ENCODE results near the gene SLC13A3. TPM values are rescaled to one million over a fixed set of nuclear protein-coding genes. Genes with fewer than 3 reads are reported as not detected.

The SLC13A3 gene
- polyA plus RNA-seq, 3 donors: 9.0 to 24.9 (median 17.6) TPM

DNA sequence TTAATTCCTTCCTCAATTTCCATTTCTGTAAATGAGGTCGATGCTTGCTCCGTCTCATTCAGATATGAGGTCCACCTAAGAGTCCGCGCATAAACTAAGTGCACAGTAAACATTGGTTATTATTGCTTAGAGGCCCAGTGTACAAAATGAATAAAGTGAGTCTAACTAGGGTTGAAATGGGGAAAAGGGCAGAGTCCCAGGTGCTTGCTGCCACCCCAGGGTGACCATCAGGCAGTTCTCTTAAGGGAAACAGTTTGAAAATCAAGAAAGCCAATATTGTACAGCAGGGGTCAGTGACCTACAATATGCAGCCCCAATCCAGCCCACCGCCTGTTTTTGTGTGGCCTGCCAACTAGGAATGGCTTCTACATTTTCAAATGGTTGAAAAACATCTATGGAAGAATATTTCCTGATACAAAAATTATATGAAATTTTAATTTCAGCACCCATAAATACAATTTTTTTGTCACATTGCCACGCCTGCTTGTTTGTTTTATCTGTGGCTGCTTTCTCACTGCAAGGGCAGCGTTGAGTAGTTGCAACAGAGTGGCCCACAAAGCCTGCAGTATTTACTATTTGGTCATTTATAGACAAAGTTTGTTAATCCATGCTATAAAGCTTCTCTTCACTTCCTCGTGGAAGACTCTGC lies 43.3 kb downstream of the SLC13A3 start:
- no peak for DNase-seq (ENCODE audit: low read depth in 3 of 3, low spot score in 2 of 3)

DNA sequence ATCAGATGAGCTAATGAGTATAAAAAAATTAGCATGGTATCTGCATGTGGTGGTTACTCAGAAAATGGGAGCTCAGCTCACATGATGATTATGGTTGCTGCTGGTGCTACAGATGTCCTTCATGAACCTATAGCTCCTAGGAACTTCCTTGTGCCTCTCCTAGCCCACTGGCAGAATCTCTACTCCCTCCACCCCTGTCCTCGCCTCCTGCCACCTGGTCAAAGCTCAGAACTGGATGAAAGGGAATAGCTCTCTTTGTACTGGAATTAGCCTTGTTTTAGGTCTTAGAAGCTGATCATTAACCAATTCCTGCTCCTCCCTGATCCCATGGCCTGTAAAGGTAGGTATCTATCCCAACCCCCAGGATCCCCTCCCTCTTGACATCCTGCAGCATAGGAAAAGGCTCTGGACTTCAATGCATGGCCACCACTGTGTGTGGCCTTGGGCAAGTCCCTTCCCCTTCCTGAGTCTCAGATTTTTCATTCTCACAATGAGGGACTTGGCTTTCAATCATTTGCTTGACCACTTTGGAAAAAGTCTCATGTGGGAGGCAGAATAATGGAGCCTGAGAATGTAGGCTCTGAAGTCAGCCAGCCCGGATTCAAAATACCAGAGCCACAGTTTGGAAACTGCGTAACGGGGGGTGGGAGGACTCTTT lies 43.9 kb downstream of the SLC13A3 start:
- no peak for DNase-seq (ENCODE audit: low read depth in 3 of 3, low spot score in 2 of 3)

DNA sequence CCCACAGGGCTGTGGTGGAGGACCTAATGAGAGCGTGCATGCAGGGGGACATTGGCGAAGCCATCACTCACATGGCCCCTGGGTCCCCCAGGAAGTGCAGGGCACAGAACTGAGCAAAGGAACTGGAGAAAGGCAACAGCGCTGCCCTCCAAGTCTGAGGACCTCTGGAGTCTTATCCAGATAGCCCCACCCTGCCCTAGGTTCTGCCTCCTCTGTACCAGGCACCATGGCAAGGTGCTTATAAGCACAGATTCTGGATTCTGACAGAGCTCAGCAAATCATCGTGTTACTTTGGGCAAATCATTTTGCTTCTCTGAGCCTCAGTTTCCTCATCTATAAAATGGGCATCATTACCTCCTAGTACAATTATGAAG lies 44.5 kb downstream of the SLC13A3 start:
- no peak for DNase-seq (ENCODE audit: low read depth in 3 of 3, low spot score in 2 of 3)

DNA sequence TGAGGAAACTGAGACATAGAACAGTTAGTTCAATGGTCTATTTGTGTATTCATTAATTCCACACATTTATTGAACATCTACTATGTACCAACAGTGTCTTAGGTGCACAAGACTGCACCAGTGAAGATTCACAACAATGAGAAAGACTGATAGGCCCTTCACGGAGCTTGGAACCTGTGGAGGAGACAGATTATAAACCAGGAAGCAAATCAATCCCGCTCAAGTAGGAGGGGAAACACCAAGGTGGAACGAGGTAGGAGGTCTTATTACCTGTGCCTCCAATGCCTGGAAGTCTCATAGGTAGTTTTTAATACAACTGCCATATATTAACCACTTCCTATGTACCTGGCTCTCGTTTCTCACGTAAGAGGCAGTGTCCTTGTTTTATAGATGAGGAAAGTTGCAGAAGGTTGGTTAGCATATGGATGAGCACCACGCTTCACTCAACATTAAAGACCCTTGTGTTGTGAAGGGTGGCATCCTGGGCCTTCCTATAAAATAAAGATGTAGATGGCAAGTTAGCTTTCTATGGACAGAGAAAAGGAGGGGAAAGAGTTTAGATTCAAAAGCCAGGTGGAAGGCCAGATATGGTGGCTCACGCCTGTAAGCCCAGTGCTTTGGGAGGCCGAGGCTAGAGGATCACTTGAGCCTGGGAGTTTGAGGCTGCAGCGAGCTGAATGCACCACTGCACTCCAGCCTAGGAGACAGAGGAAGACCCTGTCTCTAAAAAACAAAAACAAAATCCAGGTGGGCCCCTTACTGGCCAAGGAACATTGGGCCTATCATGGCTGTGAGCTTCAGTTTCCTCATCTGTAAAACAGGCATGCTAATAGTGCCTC lies 45.1 kb downstream of the SLC13A3 start:
- DNase-seq (ENCODE audit: low read depth in 3 of 3, low spot score in 2 of 3): no peak

DNA sequence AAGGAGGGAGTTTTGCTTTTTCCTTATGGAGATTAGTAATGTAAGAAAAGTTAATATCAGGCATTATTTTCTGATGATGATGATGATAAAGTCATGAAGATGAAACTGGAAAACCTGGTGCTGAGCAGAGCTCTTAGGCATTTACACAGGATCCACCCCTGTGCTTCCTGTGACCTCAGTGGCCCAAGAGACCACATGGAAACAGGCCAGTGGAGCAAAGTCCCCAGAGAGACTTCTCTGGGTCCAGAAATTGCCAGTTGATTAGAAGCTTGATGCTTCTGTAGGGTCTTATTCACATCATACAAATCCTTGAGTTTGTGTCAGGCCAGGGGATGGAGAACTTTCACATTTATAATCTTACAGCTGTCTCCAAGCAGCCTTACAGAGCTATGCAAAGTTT lies 46.1 kb downstream of the SLC13A3 start:
- no peak for DNase-seq (ENCODE audit: low read depth in 3 of 3, low spot score in 2 of 3)

DNA sequence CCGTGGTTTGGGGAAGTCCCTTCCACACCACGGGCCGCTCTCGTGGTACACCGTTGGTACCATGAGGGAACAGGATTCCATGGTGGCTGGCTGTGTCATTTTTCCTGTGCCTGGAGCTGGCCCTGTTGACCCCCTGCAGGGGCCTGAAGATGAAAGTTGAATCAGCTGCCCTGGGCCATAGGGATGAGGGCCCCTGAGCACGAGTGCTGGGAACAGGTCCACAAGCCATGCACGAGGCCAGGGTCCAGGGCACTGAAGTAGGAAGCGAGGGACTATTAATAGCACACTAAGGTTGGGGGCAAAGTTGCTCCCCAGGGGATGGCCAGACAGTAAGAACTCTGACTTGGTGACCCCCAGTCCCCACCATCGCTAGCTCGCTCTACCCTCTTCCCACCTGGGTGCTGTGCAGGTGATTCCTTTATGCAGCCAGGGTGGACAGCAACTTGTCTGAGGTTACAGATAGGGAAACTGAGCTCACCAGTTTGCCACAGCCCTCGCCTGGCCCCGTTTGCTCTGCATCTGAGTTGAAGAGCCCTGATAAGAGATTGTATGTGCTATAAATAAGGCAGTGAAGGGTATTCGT lies 46.6 kb downstream of the SLC13A3 start:
- DNase-seq (ENCODE audit: low read depth in 3 of 3, low spot score in 2 of 3): no peak

DNA sequence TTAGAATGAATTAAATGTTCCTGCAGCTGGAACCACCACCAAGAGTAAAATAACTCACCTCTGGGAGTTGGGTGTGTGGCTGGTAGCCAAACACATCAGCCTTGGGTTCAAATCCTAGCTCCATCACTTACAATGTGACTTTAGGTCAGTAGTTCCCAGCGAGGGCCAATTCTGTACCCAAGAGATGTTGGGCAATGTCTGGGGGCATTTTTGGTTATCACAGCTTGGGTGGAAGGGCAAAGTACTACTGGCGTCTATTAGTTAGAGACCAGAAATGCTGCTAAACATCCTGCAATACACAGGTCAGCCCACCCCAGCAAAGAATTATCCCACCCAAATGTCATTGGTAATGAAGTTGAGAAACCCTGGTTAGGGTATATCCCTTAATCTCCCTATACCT lies 48.8 kb downstream of the SLC13A3 start:
- DNase-seq (ENCODE audit: low read depth in 3 of 3, low spot score in 2 of 3): no peak

DNA sequence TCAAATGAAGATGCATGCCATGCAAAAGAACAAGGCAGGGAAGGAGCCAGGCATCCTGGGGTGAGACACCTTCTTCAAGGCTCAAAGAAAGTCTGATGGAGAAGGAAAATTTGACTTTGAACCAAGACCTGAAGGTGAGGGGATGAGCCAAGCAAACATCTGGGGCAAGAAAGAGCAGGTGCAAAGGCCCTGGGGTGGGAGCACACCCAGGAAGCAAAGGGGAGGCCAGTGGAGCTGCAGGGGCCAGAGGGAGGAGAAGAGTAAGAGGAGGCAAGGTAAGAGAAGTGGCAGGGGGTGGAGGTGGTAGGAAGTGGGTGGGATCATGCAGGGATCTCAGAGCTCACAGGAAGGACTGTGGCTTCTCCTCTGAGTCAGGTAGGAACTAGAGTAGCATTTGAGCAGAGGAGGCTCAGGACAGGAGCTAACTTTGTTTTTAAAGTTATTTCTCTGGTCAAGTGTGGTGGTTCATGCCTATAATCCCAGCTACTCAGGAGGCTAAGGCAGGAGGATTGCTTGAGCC lies 49.6 kb downstream of the SLC13A3 start:
- DNase-seq (ENCODE audit: low read depth in 3 of 3, low spot score in 2 of 3): no peak

DNA sequence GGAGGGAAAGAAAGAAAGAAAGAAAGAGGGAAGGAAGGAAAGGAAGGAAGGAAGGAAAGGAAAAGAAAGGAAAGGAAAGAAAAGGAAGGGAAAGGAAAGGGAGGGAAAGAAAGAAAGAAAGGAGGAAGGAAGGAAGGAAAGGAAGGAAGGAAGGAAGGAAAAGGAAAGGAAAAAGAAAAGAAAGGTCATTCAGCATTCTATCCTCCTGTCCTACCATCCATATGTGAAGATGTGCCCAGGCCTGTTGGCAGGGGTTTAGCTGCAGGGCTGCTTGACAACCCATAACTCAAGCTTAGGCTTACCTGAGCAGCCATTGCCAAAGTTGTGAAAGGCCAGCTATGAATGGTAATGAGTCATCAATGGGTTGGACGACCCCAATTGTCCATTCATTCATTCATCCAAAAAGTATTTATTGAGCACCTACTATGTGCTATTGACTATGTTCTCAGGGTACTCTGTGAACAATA lies 50.9 kb downstream of the SLC13A3 start:
- no peak for DNase-seq (ENCODE audit: low read depth in 3 of 3, low spot score in 2 of 3)

DNA sequence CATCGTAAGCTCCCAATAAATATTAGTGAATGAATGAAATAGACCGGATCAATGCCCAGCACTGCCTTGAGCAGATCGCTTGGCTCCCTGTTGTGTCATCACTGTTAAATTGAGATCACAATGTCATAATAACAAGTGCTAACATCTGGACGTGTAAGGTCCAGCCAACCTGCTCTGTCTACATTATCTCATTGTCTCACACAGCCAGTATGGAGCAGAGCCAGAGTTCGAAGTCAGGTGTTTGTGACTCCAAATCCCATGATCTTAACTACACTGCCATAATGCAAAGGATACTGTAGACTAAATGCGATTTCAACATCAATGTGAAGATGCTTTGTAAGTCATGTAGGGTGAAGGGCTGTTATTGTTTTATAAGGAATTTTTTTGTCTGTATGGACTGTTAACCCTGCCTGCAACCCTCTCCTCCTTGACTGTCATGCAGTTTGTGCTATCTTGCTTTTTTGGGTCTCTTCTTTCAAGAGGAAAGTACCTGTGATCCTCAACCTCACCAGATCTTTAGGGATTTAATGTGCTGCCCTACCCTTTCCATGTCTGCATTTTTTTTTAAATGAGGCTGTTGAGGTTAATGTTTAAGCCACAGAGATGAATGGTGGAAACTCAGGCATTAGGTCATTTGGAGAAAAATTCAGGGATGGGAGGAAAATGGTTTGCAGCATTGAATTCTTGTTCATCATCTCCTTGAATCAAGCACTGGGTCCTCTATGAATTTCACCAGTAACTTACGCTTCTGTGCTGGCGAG lies 51.9 kb downstream of the SLC13A3 start:
- no peak for DNase-seq (ENCODE audit: low read depth in 3 of 3, low spot score in 2 of 3)

DNA sequence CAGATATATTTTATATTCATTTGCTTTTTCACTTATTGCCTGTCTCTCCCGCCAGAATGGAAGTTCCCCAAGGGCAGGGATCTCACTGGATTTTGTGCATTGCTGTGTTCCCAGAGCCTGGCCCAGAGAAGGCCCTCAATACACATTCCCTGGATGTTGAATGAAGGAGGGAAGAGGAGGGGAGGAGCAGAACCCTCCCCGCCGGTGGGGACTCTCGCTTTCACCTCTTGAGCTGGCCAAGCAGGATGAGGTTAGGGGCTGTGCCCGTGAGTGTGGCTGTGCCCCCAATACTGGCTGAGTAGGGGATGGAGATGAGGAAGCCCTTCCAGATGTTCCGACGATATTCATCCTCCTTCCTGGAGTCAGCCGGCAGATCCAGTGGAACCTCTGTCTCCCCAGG lies 55.3 kb downstream of the SLC13A3 start:
- DNase-seq (ENCODE audit: low read depth in 3 of 3, low spot score in 2 of 3): no peak

DNA sequence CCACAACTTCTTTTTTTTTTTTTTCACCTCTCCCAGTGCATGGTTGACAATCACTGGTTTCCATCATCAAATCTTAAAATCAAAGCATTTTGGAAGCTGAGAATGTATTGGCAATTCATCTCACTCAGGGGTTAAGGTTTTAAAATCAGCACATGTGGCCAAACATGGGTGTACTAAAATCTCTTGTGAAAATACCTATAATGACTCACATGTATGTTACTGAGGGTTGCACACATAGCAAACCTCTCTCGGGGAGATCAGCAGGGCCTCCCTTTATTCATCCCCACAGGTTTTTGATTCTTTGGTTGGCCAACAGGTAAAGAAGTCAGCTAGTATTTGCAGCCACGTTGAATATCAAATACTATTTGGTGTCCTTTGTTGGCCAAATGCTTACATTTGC lies 56.5 kb downstream of the SLC13A3 start:
- no peak for DNase-seq (ENCODE audit: low read depth in 3 of 3, low spot score in 2 of 3)

DNA sequence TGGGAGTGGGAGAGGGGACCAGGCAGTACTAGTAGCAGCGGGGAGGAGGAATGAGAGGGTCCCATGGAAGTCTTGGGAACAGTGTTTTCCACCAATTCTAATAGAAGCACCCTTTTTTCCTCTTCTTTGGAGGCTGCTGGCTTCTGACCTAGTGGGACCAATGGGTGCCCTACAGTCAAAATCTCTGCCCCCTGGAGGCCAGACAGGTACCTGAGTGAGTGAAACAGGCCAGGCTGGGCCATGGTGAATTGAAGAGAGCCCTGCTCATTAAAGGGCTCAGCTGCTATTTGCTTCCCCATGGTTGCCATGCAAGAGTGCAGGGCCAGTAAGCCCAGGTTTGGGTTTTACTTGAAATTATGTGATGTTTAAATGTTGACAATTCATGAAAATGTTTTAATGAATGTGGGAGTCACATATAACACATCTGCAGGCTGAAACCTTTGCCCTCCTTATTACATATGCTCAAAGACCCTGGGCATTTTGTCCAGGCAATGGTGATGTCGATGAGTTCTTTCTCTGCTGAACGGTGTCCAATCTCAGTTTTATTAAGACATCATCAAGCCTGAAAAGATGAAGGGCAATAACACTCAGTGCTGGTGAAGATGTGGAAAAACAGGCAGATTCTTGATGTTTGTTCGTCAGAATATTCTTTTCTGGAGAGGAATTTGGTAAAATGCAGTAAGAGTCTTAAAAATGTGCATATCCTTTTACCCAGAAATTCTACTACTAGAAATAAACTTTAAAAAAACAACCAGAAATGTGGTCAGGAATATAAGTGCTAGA lies 58.5 kb downstream of the SLC13A3 start:
- no peak for DNase-seq (ENCODE audit: low read depth in 3 of 3, low spot score in 2 of 3)

DNA sequence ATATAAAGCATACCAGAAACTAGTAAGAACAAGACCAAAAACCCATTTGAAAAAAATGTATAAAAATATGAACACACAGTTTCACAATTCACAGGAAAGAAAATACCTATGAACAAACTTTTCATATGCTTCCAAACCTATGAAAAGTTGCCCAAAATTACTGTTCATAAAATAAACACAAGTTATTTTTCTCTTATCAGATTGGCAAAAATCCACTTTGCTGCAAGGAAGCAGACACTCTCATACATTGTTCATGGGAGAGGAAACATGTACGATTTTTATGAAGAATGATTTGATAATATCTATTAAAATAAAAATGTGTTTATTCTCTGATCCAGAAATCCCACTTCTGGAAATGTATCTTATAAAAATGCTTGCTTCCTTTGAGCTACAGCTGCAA lies 60.8 kb downstream of the SLC13A3 start:
- DNase-seq (ENCODE audit: low read depth in 3 of 3, low spot score in 2 of 3): no peak

DNA sequence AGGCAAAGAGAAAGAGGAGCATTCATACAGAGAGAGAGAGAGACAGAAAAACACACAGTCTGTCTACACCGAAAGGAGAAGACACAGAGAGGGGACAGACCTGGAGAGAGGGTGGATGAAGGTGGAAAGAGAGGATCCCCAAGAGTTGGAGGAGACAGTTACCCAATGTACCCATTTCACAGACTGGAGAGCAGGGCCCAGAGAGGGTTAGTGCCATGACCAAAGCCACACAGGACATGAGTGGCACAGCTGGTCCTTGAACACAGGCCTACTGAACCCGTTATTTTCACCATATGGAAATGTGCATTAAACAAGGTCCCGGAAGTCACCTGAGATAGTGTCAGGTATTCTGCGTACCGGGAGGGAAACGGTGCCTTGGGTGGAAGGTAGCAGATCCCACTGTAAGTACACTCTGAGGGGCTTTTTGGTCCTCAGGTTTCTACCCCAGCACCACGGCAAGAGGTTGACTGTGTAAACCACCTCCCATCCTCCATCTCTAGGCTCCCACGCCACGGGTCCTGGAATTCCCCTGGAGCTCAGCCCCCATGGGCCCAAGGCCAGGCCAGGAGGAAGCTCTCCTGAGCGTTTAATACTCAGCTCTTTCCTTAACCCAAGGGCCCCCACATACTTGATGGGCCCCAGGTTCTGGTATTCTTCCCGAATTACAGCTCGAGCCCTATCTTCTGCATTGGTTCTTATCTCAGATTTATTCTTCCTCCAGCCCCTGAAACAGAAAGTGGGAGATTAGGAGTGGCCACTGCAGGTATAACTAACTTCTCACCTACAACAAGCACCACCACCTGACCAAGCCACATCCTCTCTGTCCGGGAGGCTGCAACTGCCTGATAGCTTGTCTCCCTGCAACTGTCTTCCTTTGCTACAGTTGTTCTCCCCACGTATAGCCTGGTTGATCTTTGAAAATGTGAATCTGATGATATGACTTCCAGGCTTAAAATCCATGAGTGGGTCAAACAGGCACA lies 62.4 kb downstream of the SLC13A3 start:
- no peak for DNase-seq (ENCODE audit: low read depth in 3 of 3, low spot score in 2 of 3)

DNA sequence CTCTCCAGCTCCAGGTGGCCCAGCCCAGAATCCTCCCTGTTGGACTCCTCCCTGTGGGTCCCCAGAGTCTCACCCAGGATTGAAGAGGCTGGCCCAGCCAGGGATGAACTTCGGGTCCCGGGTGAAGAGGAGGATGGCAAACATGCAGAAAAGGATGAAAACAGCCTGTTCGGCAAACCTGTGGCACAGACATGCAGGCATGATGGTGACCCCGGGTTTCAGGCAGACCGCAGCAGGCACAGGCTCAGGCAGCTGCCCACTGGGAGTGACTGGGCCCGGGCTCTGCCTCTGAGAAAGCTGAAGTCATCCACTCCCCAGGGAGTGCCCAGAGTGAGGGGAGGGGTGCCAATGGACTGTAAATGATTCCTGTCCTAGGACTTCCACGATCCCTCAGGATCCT lies 63.3 kb downstream of the SLC13A3 start:
- no peak for DNase-seq (ENCODE audit: low read depth in 3 of 3, low spot score in 2 of 3)

DNA sequence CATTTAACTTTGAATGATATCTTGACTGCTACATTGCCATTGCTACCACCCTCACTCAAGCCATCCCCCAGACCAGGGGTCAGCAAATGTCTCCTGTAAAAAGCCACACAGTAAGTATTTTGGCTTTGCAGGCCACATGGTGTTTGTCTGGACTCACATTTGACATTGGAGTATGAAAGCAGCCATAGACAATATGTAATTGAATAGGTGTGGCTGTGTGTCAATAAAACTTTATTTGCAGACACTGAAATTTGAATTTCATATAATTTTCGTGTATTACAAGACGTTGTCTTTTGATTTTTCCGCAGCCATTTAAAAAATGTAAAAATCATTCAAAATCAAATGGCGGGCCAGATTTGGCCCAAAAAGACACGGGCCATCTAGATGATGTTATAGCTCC lies 64.5 kb downstream of the SLC13A3 start:
- DNase-seq (ENCODE audit: low read depth in 3 of 3, low spot score in 2 of 3): no peak

DNA sequence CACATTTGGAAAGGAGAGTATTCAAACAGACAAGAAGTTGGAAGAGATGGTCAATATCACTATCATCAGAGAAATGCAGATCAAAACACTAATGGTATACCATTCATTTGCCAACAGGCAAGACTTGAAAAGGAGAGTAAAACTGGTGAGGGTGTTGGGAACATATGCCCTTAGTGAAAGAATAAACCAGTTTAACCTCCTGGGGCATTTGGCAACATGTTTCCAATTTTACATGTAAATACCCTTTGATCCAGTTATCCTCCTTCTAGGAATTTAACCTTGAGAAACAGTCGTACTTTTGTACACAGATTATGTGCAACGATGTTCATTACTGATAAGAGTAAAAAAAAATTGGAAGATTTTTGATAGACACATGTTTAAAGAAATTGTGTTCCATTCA lies 66.8 kb downstream of the SLC13A3 start:
- no peak for DNase-seq (ENCODE audit: low read depth in 3 of 3, low spot score in 2 of 3)
